HL-60 (cell line): ENCODE data around the gene MCRS1.
"Not testable (repeated sequence)": the region's sequence is repeated elsewhere in the genome, so short reads cannot be mapped to it uniquely, and the experiment has no call there.

Experiments used
- DNase-seq, 2 experiments: peaks; one replicate each; pipeline ENCODE4 v3.0.0-alpha.2; 2010 to 2020; ENCODE audit warnings: low read depth in 1 of 2, low spot score in 1 of 2
- H3K27ac ChIP-seq: fragments of 250-450 bp; sonication (Bioruptor Pico); replicated peaks from 2 replicates; pipeline ENCODE4 v1.5.1; 2020; ENCODE audit warnings: mild to moderate bottlenecking, moderate library complexity
- H3K27me3 ChIP-seq: fragments of 250-450 bp; sonication (Bioruptor Pico); 2 replicates; pipeline ENCODE4 v1.5.1; 2021; ENCODE audit warnings: mild to moderate bottlenecking, moderate library complexity; ENCODE audit not compliant: insufficient read depth, poor library complexity, severe bottlenecking
- H3K4me3 ChIP-seq: replicated peaks from 2 replicates; pipeline ENCODE4 v1.5.1; 2011; ENCODE audit warnings: mild to moderate bottlenecking, control low read depth, low read length; ENCODE audit not compliant: insufficient read depth
- GABPA ChIP-seq: IDR thresholded peaks from 2 replicates; pipeline ENCODE4 v1.6.1; 2012; ENCODE audit warnings: low read depth
- POLR2AphosphoS5 ChIP-seq: IDR thresholded peaks from 2 replicates; pipeline ENCODE4 v1.6.1; 2012; ENCODE audit warnings: low read depth
- SPI1 ChIP-seq: IDR thresholded peaks from 2 replicates; pipeline ENCODE4 v1.6.1; 2012; ENCODE audit warnings: low read depth, mild to moderate bottlenecking, borderline replicate concordance
- TF ChIP-seq, protein P1 (sequence below): IDR thresholded peaks from one replicate; pipeline ENCODE4 v1.5.1; 2011; ENCODE audit warnings: low read length, control low read depth, inconsistent platforms; ENCODE audit not compliant: insufficient read depth
- TF ChIP-seq, protein P2 (sequence below): IDR thresholded peaks from 2 replicates; pipeline ENCODE4 v1.6.1; 2012; ENCODE audit warnings: low read depth; ENCODE audit not compliant: insufficient replicate concordance

MCRS1 gene

DNA sequence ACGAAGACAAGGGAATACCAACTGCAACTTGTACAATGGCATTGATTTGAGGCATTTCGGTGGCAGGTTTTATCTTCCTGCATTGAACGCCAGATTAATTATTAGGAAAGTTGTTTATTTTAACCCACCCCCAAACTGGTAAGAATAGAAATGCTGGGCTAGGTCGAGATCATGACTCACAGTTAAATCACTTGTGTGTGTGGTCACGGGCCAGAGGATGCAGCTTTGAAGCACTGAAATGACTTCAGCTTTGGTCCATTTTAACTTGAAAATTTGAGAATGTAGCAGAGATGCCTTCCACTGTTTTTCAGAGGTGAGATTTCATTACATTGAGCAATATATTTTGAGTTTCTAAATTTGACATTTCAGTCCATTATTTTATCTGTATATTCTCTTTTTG, 52.7 kb downstream of the MCRS1 start:
- no peak overlapping the region for H3K4me3 ChIP-seq
- DNase-seq: no peak
- no peaks in the 10 kb centered on the region for H3K27me3 ChIP-seq
- TF ChIP-seq, protein P1, sequence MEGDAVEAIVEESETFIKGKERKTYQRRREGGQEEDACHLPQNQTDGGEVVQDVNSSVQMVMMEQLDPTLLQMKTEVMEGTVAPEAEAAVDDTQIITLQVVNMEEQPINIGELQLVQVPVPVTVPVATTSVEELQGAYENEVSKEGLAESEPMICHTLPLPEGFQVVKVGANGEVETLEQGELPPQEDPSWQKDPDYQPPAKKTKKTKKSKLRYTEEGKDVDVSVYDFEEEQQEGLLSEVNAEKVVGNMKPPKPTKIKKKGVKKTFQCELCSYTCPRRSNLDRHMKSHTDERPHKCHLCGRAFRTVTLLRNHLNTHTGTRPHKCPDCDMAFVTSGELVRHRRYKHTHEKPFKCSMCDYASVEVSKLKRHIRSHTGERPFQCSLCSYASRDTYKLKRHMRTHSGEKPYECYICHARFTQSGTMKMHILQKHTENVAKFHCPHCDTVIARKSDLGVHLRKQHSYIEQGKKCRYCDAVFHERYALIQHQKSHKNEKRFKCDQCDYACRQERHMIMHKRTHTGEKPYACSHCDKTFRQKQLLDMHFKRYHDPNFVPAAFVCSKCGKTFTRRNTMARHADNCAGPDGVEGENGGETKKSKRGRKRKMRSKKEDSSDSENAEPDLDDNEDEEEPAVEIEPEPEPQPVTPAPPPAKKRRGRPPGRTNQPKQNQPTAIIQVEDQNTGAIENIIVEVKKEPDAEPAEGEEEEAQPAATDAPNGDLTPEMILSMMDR: no peak
- TF ChIP-seq GABPA (no peak), POLR2AphosphoS5 (no peak), SPI1 (no peak)
- TF ChIP-seq, protein P2, sequence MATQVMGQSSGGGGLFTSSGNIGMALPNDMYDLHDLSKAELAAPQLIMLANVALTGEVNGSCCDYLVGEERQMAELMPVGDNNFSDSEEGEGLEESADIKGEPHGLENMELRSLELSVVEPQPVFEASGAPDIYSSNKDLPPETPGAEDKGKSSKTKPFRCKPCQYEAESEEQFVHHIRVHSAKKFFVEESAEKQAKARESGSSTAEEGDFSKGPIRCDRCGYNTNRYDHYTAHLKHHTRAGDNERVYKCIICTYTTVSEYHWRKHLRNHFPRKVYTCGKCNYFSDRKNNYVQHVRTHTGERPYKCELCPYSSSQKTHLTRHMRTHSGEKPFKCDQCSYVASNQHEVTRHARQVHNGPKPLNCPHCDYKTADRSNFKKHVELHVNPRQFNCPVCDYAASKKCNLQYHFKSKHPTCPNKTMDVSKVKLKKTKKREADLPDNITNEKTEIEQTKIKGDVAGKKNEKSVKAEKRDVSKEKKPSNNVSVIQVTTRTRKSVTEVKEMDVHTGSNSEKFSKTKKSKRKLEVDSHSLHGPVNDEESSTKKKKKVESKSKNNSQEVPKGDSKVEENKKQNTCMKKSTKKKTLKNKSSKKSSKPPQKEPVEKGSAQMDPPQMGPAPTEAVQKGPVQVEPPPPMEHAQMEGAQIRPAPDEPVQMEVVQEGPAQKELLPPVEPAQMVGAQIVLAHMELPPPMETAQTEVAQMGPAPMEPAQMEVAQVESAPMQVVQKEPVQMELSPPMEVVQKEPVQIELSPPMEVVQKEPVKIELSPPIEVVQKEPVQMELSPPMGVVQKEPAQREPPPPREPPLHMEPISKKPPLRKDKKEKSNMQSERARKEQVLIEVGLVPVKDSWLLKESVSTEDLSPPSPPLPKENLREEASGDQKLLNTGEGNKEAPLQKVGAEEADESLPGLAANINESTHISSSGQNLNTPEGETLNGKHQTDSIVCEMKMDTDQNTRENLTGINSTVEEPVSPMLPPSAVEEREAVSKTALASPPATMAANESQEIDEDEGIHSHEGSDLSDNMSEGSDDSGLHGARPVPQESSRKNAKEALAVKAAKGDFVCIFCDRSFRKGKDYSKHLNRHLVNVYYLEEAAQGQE: no peak
- H3K27ac ChIP-seq: no peak overlapping the region

DNA sequence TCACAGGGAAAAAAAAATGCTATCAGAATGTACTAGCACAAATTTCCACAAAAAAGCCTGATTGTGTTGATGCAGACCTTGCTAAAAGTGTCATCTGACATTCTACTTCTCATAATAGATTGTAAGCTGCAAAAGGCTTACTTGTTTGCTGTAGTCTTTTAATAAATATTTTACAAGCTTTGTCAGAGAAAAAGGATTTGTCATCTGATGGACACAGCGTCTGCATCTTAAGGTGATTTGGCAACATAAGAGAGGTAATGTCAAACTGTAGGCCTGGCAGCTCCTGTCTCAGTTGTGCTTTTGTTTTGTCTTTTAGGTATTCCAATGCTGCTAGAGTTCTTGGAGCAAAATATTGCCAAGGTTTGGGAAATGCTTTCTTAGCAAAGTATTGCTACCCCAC, 55.4 kb downstream of the MCRS1 start:
- Histone ChIP-seq H3K27me3 (no peaks in the 10 kb centered on the region), H3K27ac (no peak overlapping the region), H3K4me3 (no peak overlapping the region)
- TF ChIP-seq, protein P2: no peak
- TF ChIP-seq, protein P1: no peak
- TF ChIP-seq POLR2AphosphoS5: no peak
- no peak for TF ChIP-seq GABPA
- no peak for TF ChIP-seq SPI1
- no peak for DNase-seq

DNA sequence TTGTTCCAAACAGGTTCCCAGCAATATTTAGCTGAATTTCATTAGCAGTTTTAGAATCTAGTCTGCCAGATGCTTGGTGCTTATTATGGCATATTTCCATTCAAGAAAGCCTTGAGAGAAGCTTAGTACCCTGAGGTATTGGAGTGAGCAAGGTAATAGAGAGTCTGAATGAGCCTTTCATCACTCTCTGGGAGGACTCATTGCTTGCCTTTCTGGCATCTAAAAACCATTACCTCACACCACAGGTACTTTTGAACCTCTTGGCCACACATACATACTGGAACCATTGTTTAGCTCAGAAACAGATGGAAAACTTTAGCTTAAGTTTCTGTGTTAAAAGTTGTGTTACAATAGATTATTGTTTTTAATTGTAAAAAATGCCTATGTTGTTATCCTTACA, 56.5 kb downstream of the MCRS1 start:
- DNase-seq: no peak
- no peaks in the 10 kb centered on the region for H3K27me3 ChIP-seq
- TF ChIP-seq, protein P1: no peak
- TF ChIP-seq, protein P2: no peak
- TF ChIP-seq POLR2AphosphoS5 (no peak), SPI1 (no peak), GABPA (no peak)
- no peak overlapping the region for H3K4me3 ChIP-seq
- no peak overlapping the region for H3K27ac ChIP-seq

DNA sequence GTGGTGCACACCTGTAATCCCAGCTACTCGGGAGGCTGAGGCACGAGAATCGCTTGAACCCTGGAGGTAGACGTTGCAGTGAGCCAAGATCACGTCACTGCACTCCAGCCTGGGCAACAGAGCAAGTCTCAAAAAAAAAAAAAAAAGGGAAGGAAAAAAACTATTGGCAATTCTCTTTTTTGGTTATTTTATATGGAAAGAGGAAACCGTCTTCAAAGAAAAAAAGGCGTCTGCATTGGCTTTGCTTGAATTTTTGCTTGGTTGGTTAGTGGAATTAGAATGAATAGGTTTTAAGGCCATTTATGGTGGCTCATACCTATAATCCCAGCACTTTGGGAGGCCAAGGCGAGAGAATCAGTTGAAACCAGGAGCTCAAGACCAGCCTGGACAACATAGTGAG, 58.3 kb downstream of the MCRS1 start:
- not testable (repeated sequence) for DNase-seq, H3K4me3 ChIP-seq, H3K27me3 ChIP-seq, H3K27ac ChIP-seq
